Activated CD8-positive, alpha-beta T cell treated with anti-CD3 and anti-CD28 coated beads for 36 hours (primary cell): ENCODE results near the gene ING2. TPM values are rescaled to one million over a fixed set of nuclear protein-coding genes. Genes with fewer than 3 reads are reported as not detected.

Source experiments
- ATAC-seq: fragments of 200-7000 bp; cut with Tn5 transposase; one replicate; pipeline ENCODE4 v1.10.0; 2021; ENCODE audit warnings: mild to moderate bottlenecking, moderate library complexity
- CTCF ChIA-PET: fragments of 350-600 bp; sonication (Branson Sonifier 250); formaldehyde crosslinking; loops from one replicate; lab custom pipeline; 2021; ENCODE audit warnings: antibody characterized with exemption; lab: Charles Lee
- POLR2A ChIA-PET: fragments of 350-600 bp; sonication (Branson Sonifier 250); formaldehyde crosslinking; loops from one replicate; lab custom pipeline; 2021; ENCODE audit warnings: antibody characterized with exemption; lab: Charles Lee
- DNase-seq: peaks from one replicate; pipeline ENCODE4 v3.0.0-alpha.2; 2020
- H3K27ac Mint-ChIP-seq: one replicate; pipeline ENCODE4 v1.8.0; 2021; ENCODE audit warnings: mild to moderate bottlenecking, mixed read lengths
- H3K27me3 Mint-ChIP-seq: one replicate; pipeline ENCODE4 v1.8.0; 2021; ENCODE audit warnings: mixed read lengths
- H3K36me3 Mint-ChIP-seq: one replicate; pipeline ENCODE4 v1.8.0; 2021; ENCODE audit warnings: low read depth, mixed read lengths
- H3K4me1 Mint-ChIP-seq: one replicate; pipeline ENCODE4 v1.8.0; 2021; ENCODE audit warnings: low read depth, mixed read lengths
- H3K4me3 Mint-ChIP-seq: one replicate; pipeline ENCODE4 v1.8.0; 2021; ENCODE audit warnings: mild to moderate bottlenecking, moderate library complexity, mixed read lengths
- H3K9me3 Mint-ChIP-seq: one replicate; pipeline ENCODE4 v1.8.0; 2021; ENCODE audit warnings: mixed read lengths
- CTCF ChIP-seq: fragments of 200-600 bp; IDR thresholded peaks from one replicate; pipeline ENCODE4 v1.8.0; 2022; ENCODE audit warnings: antibody characterized with exemption, mild to moderate bottlenecking
- intact Hi-C: fragments of 100-400 bp; cut with micrococcal nuclease; formaldehyde crosslinking; loops from one replicate; pipeline ENCODE4 v1.10.0; 2022
- total RNA-seq, 2 experiments: library from RNA; stranded (reverse); gene quantifications; one replicate each; pipeline ENCODE4 v1.2.3, GENCODE V29; 2021

ING2 gene
- total RNA-seq, 2 experiments from 2014 or later, result 18.2 to 21.0 TPM

GRCh38 chr4:183505611-183506388 is 942 bp downstream of the ING2 start:
- H3K27ac Mint-ChIP-seq, result peak overlapping the region; percentile 97
- H3K9me3 Mint-ChIP-seq, result no peaks in the 10 kb centered on the region
- intact Hi-C loops, result loop anchor here (2.0 to 10.0 kb wide), 2 partner anchors 61 to 149 kb away; partner anchors contain the start of genes CDKN2AIP, RWDD4 and TRAPPC11
- no peak for TF ChIP-seq CTCF
- peaks cover 35% of the 10 kb centered on the region for H3K4me1 Mint-ChIP-seq
- H3K36me3 Mint-ChIP-seq, result peaks cover 8% of the 10 kb centered on the region
- ATAC-seq (peak; percentile 21), DNase-seq (peak; percentile 89)
- CTCF ChIA-PET, result no interaction called here
- no peaks in the 10 kb centered on the region for H3K27me3 Mint-ChIP-seq
- POLR2A ChIA-PET, result interaction anchor here (0.6 to 4.7 kb wide), 5 partner anchors 10 to 907 kb away, joined by 3 to 28 read pairs (median 3); partner anchors contain the start of gene CDKN2AIP
- peak overlapping the region; percentile 93 for H3K4me3 Mint-ChIP-seq

- ChIA-PET CTCF (no interaction called here), POLR2A (interaction anchor here (4.7 kb wide), 1 partner anchor 63 kb away, joined by 28 read pairs; the partner anchor contains the start of gene CDKN2AIP)
- H3K27ac Mint-ChIP-seq, result peak overlapping the region; percentile 97
- H3K27me3 Mint-ChIP-seq, result no peaks in the 10 kb centered on the region
- no peaks in the 10 kb centered on the region for H3K9me3 Mint-ChIP-seq
- intact Hi-C loops, result loop anchor here (10.0 kb wide), 1 partner anchor 148 kb away; the partner anchor contains the start of genes RWDD4 and TRAPPC11
- peaks cover 10% of the 10 kb centered on the region for H3K36me3 Mint-ChIP-seq
- H3K4me3 Mint-ChIP-seq, result peak overlapping the region; percentile 93
- ATAC-seq, result no peak
- no peak for TF ChIP-seq CTCF
- peaks cover 32% of the 10 kb centered on the region for H3K4me1 Mint-ChIP-seq
- DNase-seq, result no peak
Measured at GRCh38 chr4:183506389-183506735, 1.5 kb downstream of the ING2 start.

GRCh38 chr4:183507925-183508696 is 3.3 kb downstream of the ING2 start:
- H3K36me3 Mint-ChIP-seq, result peaks cover 18% of the 10 kb centered on the region
- no peak overlapping the region for H3K27ac Mint-ChIP-seq
- H3K9me3 Mint-ChIP-seq, result no peaks in the 10 kb centered on the region
- ChIA-PET CTCF (interaction anchor here (1.3 to 1.5 kb wide), 2 partner anchors 9 to 36 kb away, joined by 3 to 5 read pairs; no protein-coding TSS in a partner anchor), POLR2A (interaction anchor here (2.1 kb wide), 1 partner anchor 63 kb away, joined by 8 read pairs; the partner anchor contains the start of gene CDKN2AIP)
- intact Hi-C loops, result loop anchor here (10.0 kb wide), 1 partner anchor 147 kb away; the partner anchor contains the start of genes RWDD4 and TRAPPC11
- DNase-seq (no peak), ATAC-seq (no peak)
- no peaks in the 10 kb centered on the region for H3K27me3 Mint-ChIP-seq
- peaks cover 21% of the 10 kb centered on the region for H3K4me1 Mint-ChIP-seq
- no peak overlapping the region for H3K4me3 Mint-ChIP-seq
- TF ChIP-seq CTCF, result no peak

- no peak for ATAC-seq
- no peaks in the 10 kb centered on the region for H3K27me3 Mint-ChIP-seq
- POLR2A ChIA-PET, result interaction anchor here (2.1 kb wide), 1 partner anchor 64 kb away, joined by 8 read pairs; the partner anchor contains the start of gene CDKN2AIP
- CTCF ChIA-PET, result interaction anchor here (1.5 kb wide), 1 partner anchor 37 kb away, joined by 3 read pairs; no protein-coding TSS in a partner anchor
- H3K9me3 Mint-ChIP-seq, result no peaks in the 10 kb centered on the region
- H3K4me1 Mint-ChIP-seq, result peaks cover 21% of the 10 kb centered on the region
- intact Hi-C loops, result loop anchor here (10.0 kb wide), 1 partner anchor 146 kb away; the partner anchor contains the start of genes RWDD4 and TRAPPC11
- H3K27ac Mint-ChIP-seq, result no peak overlapping the region
- H3K36me3 Mint-ChIP-seq, result peaks cover 22% of the 10 kb centered on the region
- DNase-seq, result no peak
- TF ChIP-seq CTCF, result no peak
- no peak overlapping the region for H3K4me3 Mint-ChIP-seq
Measured at GRCh38 chr4:183508697-183509335, 4.0 kb downstream of the ING2 start.
